Fibroblast of skin of back (primary cell): ENCODE measurements around the gene GRIN2D.
A peak's percentile ranks its signal among the peaks of the same experiment; 100 is the strongest.
"Not testable (repeated sequence)": the region's sequence is repeated elsewhere in the genome, so short reads cannot be mapped to it uniquely, and the experiment has no call there.

Source experiments
- DNase-seq: peaks from one replicate; pipeline ENCODE4 v3.0.0-alpha.2; 2013

The GRIN2D gene

GRCh38 chr19:48371771-48372170, 21.7 kb upstream of the GRIN2D start:
- not testable (repeated sequence) for DNase-seq

- DNase-seq, result no peak
These were observed 20.6 kb upstream of the GRIN2D start for GRCh38 chr19:48372904-48373303.

- no peak for DNase-seq
These were observed 19.9 kb upstream of the GRIN2D start for GRCh38 chr19:48373567-48373966.

- no peak for DNase-seq
These were observed 15.3 kb upstream of the GRIN2D start for GRCh38 chr19:48378194-48378570.

GRCh38 chr19:48379058-48379457, 14.4 kb upstream of the GRIN2D start:
- no peak for DNase-seq

GRCh38 chr19:48381178-48381950, 12.1 kb upstream of the GRIN2D start:
- no peak for DNase-seq

- no peak for DNase-seq
These were observed 11.2 kb upstream of the GRIN2D start for GRCh38 chr19:48382286-48382685.

- no peak for DNase-seq
These were observed 7.9 kb upstream of the GRIN2D start for GRCh38 chr19:48385461-48386087.

- no peak for DNase-seq
These were observed 6.5 kb upstream of the GRIN2D start for GRCh38 chr19:48386981-48387380.

- peak; percentile 64 for DNase-seq
These were observed 3.0 kb upstream of the GRIN2D start for GRCh38 chr19:48390188-48391099.

GRCh38 chr19:48391100-48392005, 2.1 kb upstream of the GRIN2D start, which contains the start of gene KDELR1:
TSS of gene KDELR1 (minus strand) at chr19:48391551. CDS start at chr19:48391358, 193 bp downstream.
- DNase-seq, result peak; percentile 69

GRCh38 chr19:48392006-48392344, 1.5 kb upstream of the GRIN2D start:
- DNase-seq, result not testable (repeated sequence)

GRCh38 chr19:48392860-48393558, 459 bp upstream of the GRIN2D start:
- DNase-seq, result no peak

- DNase-seq, result no peak
These were observed 1.1 kb downstream of the GRIN2D start for GRCh38 chr19:48394331-48395169.

- DNase-seq, result no peak
These were observed 1.6 kb downstream of the GRIN2D start for GRCh38 chr19:48395170-48395455.

- DNase-seq, result no peak
These were observed 2.0 kb downstream of the GRIN2D start for GRCh38 chr19:48395499-48395898.

- DNase-seq, result no peak
These were observed 2.8 kb downstream of the GRIN2D start for GRCh38 chr19:48396016-48396823.

GRCh38 chr19:48396824-48397176, 3.3 kb downstream of the GRIN2D start:
- DNase-seq, result no peak

GRCh38 chr19:48397263-48398101, 4.0 kb downstream of the GRIN2D start:
- no peak for DNase-seq
